SKM-1 treated with dmso at 0.1 percent for 144 hours (cell line): ENCODE results near the gene PFN3.

ENCODE experiments used
- DNase-seq: peaks from one replicate; lab custom pipeline; 2025; ENCODE audit not compliant: unreplicated experiment; lab: John Stamatoyannopoulos, UW

The PFN3 gene

GRCh38 chr5:177399997-177400868, at the start of gene PFN3:
TSS of gene PFN3 (minus strand) at chr5:177400661. CDS start at chr5:177400576, 85 bp downstream.
- DNase-seq = no peak

GRCh38 chr5:177449140-177450061, 48.9 kb upstream of the PFN3 start:
- DNase-seq = no peak

DNA sequence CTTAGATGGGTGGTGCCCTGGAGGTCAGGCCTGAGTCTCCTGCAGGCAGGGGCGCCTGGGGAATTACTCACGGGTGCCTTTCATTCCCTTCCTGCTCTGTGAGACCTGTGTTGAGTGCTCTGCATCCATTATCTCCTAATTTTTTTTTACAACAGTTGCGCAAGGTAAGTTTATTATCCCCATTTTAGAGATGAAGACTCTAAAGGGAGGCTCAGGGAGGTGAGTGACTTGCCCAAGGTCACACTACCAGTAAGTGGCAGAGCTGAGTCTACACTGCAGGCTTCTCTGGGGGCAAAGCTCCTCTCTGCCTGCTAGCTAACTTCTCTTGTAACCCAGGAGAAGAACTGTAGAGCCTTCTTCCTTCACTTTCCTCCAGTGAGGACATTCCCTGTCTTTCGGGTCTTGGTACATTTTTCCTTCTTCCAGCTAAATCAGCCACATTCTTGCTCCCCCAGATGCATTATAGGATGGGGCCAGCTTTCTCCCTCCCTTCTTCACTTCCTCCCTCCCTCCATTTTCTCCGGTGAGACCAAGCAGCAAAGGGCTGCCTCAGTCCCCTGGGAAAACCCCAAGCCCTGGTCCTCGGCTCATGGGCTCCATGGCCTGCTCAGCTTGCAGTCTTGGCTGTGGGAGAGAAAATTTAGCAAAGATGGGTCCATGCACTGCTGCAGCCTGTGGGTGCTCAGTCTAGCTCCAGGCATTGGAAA, 47.9 kb upstream of the PFN3 start:
- no peak for DNase-seq

GRCh38 chr5:177447611-177448243, 47.3 kb upstream of the PFN3 start:
- DNase-seq = peak; percentile 14

- DNase-seq = peak; percentile 44
Observed at GRCh38 chr5:177447066-177447610, 46.7 kb upstream of the PFN3 start.

GRCh38 chr5:177446200-177447065, 46.0 kb upstream of the PFN3 start, which contains the start of gene PRR7:
TSS of gene PRR7 (plus strand) at chr5:177446814. CDS start at chr5:177455068, 8,254 bp downstream.
- peak; percentile 75 for DNase-seq

- DNase-seq = no peak
Observed at GRCh38 chr5:177445917-177446199, 45.4 kb upstream of the PFN3 start.

- DNase-seq = no peak
Observed at GRCh38 chr5:177445052-177445916, 44.8 kb upstream of the PFN3 start.

DNA sequence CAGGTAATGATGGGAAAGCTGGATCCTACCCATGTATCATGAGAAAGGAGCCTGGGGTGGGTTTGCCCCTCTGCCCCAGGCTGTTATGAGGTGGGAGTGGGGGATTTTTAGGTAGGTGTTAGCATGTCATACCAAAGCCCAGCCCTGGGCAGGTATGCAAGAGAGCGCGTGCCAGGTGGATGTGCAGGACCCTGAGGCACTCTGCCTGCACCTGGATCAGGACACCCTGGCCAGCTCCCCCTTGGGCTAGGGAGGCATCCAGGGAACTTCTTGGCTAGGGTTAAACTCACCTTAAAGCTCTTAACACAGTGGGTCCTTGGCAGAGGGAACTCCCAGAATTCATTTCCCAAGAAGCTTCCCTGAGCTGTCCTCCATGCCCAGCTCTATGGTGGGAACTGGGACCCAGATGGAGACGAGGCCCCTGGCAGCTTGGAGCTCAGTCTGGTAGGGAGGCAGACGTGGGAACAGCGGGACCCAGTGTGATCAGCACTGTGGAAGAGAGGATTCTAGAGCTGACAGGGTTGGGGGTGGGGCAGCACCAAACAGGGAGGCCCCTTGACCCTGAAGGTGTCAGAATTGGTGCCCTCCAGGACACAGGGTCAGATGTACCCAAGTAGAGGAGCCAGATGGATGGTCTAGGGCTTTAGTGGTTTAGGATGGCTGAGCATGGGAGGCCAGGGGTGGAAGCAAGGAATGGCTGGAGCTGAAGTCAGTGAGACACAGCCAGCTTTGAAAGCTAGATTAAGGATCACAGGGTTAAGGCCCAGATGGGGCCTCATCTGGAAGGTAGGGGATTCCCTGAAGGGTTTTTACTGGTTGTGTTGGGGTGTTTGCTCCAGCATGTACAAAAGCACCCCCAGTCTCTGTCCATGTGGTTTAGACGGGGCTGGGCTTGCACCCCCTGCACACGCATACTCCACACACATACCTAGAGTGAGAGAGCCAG, 43.9 kb upstream of the PFN3 start:
- DNase-seq = peak; percentile 15

- no peak for DNase-seq
Observed at GRCh38 chr5:177443144-177443983, 42.9 kb upstream of the PFN3 start.

- no peak for DNase-seq
Observed at GRCh38 chr5:177442066-177442826, 41.8 kb upstream of the PFN3 start.

- no peak for DNase-seq
Observed at GRCh38 chr5:177440990-177441780, 40.7 kb upstream of the PFN3 start.

- DNase-seq = no peak
Observed at GRCh38 chr5:177440211-177440989, 39.9 kb upstream of the PFN3 start.

DNA sequence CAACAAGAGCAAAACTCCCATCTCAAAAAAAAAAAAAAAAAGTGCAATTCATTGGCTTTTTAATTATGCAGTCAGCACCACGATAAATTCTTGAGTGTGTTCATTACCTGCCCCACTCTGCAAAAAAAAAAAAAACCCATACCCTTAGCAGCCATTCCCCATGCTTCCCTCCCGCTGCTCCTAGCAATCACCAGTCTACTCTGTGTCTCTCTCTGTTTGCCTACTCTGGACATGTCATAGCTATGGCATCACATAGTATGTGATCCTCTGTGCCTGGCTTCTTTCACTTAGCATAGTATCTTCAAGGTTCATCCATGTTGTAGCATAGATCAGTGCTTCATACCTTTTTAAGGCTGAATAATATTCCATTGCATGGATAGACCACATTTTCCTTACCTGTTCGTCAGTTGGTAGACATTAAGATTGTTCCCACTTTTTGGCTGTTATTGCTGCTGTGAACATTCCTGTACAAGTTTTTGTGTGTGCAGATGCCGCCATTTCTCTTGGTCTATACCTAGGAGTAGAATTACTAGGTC, 39.1 kb upstream of the PFN3 start:
- no peak for DNase-seq
